Measurements from ENCODE around the gene LSM2.

Gene LSM2

GRCh38 chr6:31836047-31836473 lies 29.3 kb upstream of the LSM2 start:
- H3K27me3 ChIP-seq (ENCODE audit: low read depth, low read length): no peaks in the 10 kb centered on the region
- H3K9ac ChIP-seq (ENCODE audit: low read length): peak overlapping the region; percentile 99
- H3K9me3 ChIP-seq (ENCODE audit: insufficient read depth, low read length): no peaks in the 10 kb centered on the region
- peaks cover 12% of the 10 kb centered on the region for H4K20me1 ChIP-seq (ENCODE audit: insufficient read depth, low read length)
- H3K4me2 ChIP-seq (ENCODE audit: low read length): peak overlapping the region; percentile 97
- H3K79me2 ChIP-seq (ENCODE audit: low read length): peaks cover 44% of the 10 kb centered on the region
- peaks cover 29% of the 10 kb centered on the region for H3K4me1 ChIP-seq (ENCODE audit: low read length)
- peaks cover 48% of the 10 kb centered on the region for H3K36me3 ChIP-seq (replicated peaks; ENCODE audit: low read depth, low read length)
- peak overlapping the region; percentile 88 for H3K27ac ChIP-seq (ENCODE audit: low read length)
- no peak for TF ChIP-seq CTCF (IDR thresholded peaks at IDR 0.05; ENCODE audit: low read depth, low read length)
- no peak for TF ChIP-seq EZH2phosphoT487 (IDR thresholded peaks at IDR 0.05; ENCODE audit: low read depth)
- H2AFZ ChIP-seq (ENCODE audit: low read depth, low read length): no peak overlapping the region
- H3K4me3 ChIP-seq (ENCODE audit: low read length): peak overlapping the region; percentile 98

DNA sequence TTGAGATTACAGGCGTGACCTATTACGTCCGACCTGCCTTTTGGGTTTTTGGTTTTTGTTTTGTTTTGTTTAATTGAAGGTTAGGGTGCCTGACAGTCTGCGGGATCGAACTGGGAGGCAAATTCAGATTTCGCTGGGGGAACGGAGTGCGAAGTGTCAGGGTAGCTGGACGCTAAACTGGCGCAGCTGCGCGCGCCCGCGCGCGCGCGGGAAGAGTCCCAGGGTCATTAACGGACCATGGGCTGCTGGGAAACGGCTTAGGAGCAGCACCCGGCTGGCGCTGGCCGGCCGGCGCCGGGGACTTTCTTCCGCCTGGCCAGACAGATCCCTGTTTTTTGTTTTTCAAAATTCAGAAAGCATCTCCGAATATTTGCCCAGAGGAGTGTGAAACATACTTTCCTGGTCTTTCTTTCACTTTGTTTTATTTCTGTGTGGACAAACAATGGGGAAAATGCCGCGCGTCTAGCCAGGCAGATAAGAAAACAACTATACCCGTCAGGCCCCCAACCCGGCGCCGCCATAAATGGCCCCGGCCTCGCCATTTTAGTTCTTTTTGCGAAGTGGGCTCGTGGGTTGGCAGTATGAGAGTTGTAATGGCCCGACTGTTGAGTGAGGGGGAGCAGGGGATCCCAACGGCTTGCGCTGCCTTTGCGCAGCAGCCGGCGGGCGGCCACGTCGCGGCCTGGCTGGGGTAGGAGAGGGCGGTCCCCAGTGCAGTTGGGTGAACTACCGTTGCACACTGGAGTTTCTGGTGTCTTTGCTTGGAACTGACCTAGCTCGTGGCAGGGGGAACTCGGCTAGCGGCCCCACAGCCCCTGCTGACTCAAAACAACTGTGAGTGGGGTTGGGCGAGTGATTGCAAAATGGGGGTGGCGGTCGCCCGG lies 27.8 kb upstream of the LSM2 start:
- Histone ChIP-seq H3K27me3 (ENCODE audit: low read depth, low read length) (no peaks in the 10 kb centered on the region), H3K79me2 (ENCODE audit: low read length) (peaks cover 44% of the 10 kb centered on the region), H3K4me3 (ENCODE audit: low read length) (peak overlapping the region; percentile 98), H3K4me2 (ENCODE audit: low read length) (peak overlapping the region; percentile 97), H3K36me3 (replicated peaks; ENCODE audit: low read depth, low read length) (peaks cover 36% of the 10 kb centered on the region), H3K9ac (ENCODE audit: low read length) (peak overlapping the region; percentile 99), H3K27ac (ENCODE audit: low read length) (peak overlapping the region; percentile 88), H3K9me3 (ENCODE audit: insufficient read depth, low read length) (no peaks in the 10 kb centered on the region), H4K20me1 (ENCODE audit: insufficient read depth, low read length) (peaks cover 12% of the 10 kb centered on the region), H3K4me1 (ENCODE audit: low read length) (peaks cover 33% of the 10 kb centered on the region), H2AFZ (ENCODE audit: low read depth, low read length) (peak overlapping the region; percentile 14; the same call in 1 of the 2 replicates)
- TF ChIP-seq CTCF (IDR thresholded peaks at IDR 0.05; ENCODE audit: low read depth, low read length): no peak
- TF ChIP-seq EZH2phosphoT487 (IDR thresholded peaks at IDR 0.05; ENCODE audit: low read depth): no peak

GRCh38 chr6:31831350-31832215 lies 24.8 kb upstream of the LSM2 start:
- TF ChIP-seq EZH2phosphoT487 (IDR thresholded peaks at IDR 0.05; ENCODE audit: low read depth) (no peak), CTCF (IDR thresholded peaks at IDR 0.05; ENCODE audit: low read depth, low read length) (no peak)
- Histone ChIP-seq H3K4me1 (ENCODE audit: low read length) (peaks cover 23% of the 10 kb centered on the region), H3K9ac (ENCODE audit: low read length) (no peak overlapping the region), H3K4me2 (ENCODE audit: low read length) (peak overlapping the region; percentile 94; the same call in 1 of the 2 replicates), H3K4me3 (ENCODE audit: low read length) (no peak overlapping the region), H2AFZ (ENCODE audit: low read depth, low read length) (no peak overlapping the region), H3K27ac (ENCODE audit: low read length) (no peak overlapping the region), H3K27me3 (ENCODE audit: low read depth, low read length) (no peaks in the 10 kb centered on the region), H3K9me3 (ENCODE audit: insufficient read depth, low read length) (no peaks in the 10 kb centered on the region), H3K36me3 (replicated peaks; ENCODE audit: low read depth, low read length) (peaks cover 12% of the 10 kb centered on the region), H4K20me1 (ENCODE audit: insufficient read depth, low read length) (no peaks in the 10 kb centered on the region; the same call in 1 of the 2 replicates), H3K79me2 (ENCODE audit: low read length) (peaks cover 25% of the 10 kb centered on the region)
